ENCODE results near the gene PDZRN4.

PDZRN4 gene

DNA sequence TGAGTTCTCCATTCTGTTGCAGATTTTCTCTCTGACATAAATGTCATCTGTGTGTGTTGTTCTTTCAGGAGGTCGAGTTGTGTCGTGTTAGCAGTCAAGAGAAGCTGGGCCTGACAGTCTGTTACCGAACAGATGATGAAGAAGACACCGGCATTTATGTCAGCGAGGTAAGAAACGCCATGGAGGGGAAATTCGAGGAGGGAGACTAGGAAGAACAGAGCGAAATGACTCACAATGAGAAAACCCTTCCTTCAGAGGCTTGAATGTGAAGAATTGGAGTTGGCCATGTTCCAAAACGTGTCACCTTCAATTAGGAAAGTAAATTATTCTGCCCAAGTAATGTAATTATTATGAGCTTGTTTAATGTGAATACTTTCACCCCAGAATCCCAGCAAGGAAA is 364.5 kb downstream of the PDZRN4 start:
- no peak overlapping the region for H3K9ac ChIP-seq (ENCODE audit: low read length)
- no peak overlapping the region for H3K4me3 ChIP-seq (ENCODE audit: insufficient read depth, low read length, poor library complexity, severe bottlenecking)
- TF ChIP-seq, protein P1, sequence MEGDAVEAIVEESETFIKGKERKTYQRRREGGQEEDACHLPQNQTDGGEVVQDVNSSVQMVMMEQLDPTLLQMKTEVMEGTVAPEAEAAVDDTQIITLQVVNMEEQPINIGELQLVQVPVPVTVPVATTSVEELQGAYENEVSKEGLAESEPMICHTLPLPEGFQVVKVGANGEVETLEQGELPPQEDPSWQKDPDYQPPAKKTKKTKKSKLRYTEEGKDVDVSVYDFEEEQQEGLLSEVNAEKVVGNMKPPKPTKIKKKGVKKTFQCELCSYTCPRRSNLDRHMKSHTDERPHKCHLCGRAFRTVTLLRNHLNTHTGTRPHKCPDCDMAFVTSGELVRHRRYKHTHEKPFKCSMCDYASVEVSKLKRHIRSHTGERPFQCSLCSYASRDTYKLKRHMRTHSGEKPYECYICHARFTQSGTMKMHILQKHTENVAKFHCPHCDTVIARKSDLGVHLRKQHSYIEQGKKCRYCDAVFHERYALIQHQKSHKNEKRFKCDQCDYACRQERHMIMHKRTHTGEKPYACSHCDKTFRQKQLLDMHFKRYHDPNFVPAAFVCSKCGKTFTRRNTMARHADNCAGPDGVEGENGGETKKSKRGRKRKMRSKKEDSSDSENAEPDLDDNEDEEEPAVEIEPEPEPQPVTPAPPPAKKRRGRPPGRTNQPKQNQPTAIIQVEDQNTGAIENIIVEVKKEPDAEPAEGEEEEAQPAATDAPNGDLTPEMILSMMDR (IDR thresholded peaks at IDR 0.05; ENCODE audit: insufficient read depth, low read length, poor library complexity, severe bottlenecking) = no peak
- TF ChIP-seq EZH2phosphoT487 (conservative IDR thresholded peaks at IDR 0.05; ENCODE audit: low read length) = no peak
- no peaks in the 10 kb centered on the region for H3K9me3 ChIP-seq (ENCODE audit: insufficient read depth, low read length)
- H4K20me1 ChIP-seq (ENCODE audit: low read depth, low read length) = no peaks in the 10 kb centered on the region
- no peaks in the 10 kb centered on the region for H3K36me3 ChIP-seq (ENCODE audit: low read length)
- no peaks in the 10 kb centered on the region for H3K27me3 ChIP-seq (ENCODE audit: low read length)
- no peak overlapping the region for H3K4me2 ChIP-seq (ENCODE audit: low read depth, low read length, poor library complexity, severe bottlenecking)
- H2AFZ ChIP-seq (ENCODE audit: low read depth, low read length, severe bottlenecking) = no peak overlapping the region
- no peaks in the 10 kb centered on the region for H3F3A ChIP-seq (ENCODE audit: insufficient read depth)
- H3K27ac ChIP-seq (ENCODE audit: low read depth, low read length) = no peak overlapping the region
- no peaks in the 10 kb centered on the region for H3K9me2 ChIP-seq (replicated peaks; ENCODE audit: insufficient read depth, low read length)
- H3K79me2 ChIP-seq (ENCODE audit: insufficient read depth, low read length) = no peaks in the 10 kb centered on the region

DNA sequence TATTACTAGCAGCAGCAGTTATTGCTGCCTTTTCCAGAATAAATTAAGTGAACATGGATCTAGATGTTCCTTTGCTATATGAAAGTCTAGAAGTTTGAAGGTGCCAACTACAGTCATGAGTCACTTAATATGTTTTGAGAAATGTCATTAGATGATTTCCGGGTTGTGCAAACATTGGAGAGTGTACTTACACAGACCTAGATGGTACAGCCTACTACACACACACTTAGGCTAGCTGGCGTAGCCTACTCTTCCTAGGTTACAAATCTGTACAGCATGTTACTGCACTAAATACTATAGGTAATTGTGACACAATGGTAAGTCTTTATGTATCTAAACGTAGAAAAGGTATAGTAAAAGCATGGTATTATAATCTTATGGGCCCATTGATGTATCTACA is 368.1 kb downstream of the PDZRN4 start:
- TF ChIP-seq EZH2phosphoT487 (conservative IDR thresholded peaks at IDR 0.05; ENCODE audit: low read length) = no peak
- TF ChIP-seq, protein P1 (IDR thresholded peaks at IDR 0.05; ENCODE audit: insufficient read depth, low read length, poor library complexity, severe bottlenecking) = no peak
- no peaks in the 10 kb centered on the region for H3K9me2 ChIP-seq (replicated peaks; ENCODE audit: insufficient read depth, low read length)
- H3K9ac ChIP-seq (ENCODE audit: low read length) = no peak overlapping the region
- H3K27ac ChIP-seq (ENCODE audit: low read depth, low read length) = no peak overlapping the region
- H2AFZ ChIP-seq (ENCODE audit: low read depth, low read length, severe bottlenecking) = no peak overlapping the region
- no peak overlapping the region for H3K4me2 ChIP-seq (ENCODE audit: low read depth, low read length, poor library complexity, severe bottlenecking)
- H3K4me3 ChIP-seq (ENCODE audit: insufficient read depth, low read length, poor library complexity, severe bottlenecking) = no peak overlapping the region
- H3K27me3 ChIP-seq (ENCODE audit: low read length) = no peaks in the 10 kb centered on the region
- H4K20me1 ChIP-seq (ENCODE audit: low read depth, low read length) = no peaks in the 10 kb centered on the region
- no peaks in the 10 kb centered on the region for H3K9me3 ChIP-seq (ENCODE audit: insufficient read depth, low read length)
- H3F3A ChIP-seq (ENCODE audit: insufficient read depth) = no peaks in the 10 kb centered on the region
- H3K36me3 ChIP-seq (ENCODE audit: low read length) = no peaks in the 10 kb centered on the region
- no peaks in the 10 kb centered on the region for H3K79me2 ChIP-seq (ENCODE audit: insufficient read depth, low read length)

- H4K20me1 ChIP-seq (ENCODE audit: low read depth, low read length) = no peaks in the 10 kb centered on the region
- no peak overlapping the region for H3K9ac ChIP-seq (ENCODE audit: low read length)
- H3K4me3 ChIP-seq (ENCODE audit: insufficient read depth, low read length, poor library complexity, severe bottlenecking) = no peak overlapping the region
- TF ChIP-seq, protein P1 (IDR thresholded peaks at IDR 0.05; ENCODE audit: insufficient read depth, low read length, poor library complexity, severe bottlenecking) = no peak
- TF ChIP-seq EZH2phosphoT487 (conservative IDR thresholded peaks at IDR 0.05; ENCODE audit: low read length) = no peak
- H2AFZ ChIP-seq (ENCODE audit: low read depth, low read length, severe bottlenecking) = no peak overlapping the region
- no peak overlapping the region for H3K27ac ChIP-seq (ENCODE audit: low read depth, low read length)
- H3K36me3 ChIP-seq (ENCODE audit: low read length) = no peaks in the 10 kb centered on the region
- H3K9me2 ChIP-seq (replicated peaks; ENCODE audit: insufficient read depth, low read length) = no peaks in the 10 kb centered on the region
- no peaks in the 10 kb centered on the region for H3K79me2 ChIP-seq (ENCODE audit: insufficient read depth, low read length)
- no peaks in the 10 kb centered on the region for H3K9me3 ChIP-seq (ENCODE audit: insufficient read depth, low read length)
- no peaks in the 10 kb centered on the region for H3F3A ChIP-seq (ENCODE audit: insufficient read depth)
- no peak overlapping the region for H3K4me2 ChIP-seq (ENCODE audit: low read depth, low read length, poor library complexity, severe bottlenecking)
- H3K27me3 ChIP-seq (ENCODE audit: low read length) = no peaks in the 10 kb centered on the region
These were observed 369.2 kb downstream of the PDZRN4 start for GRCh38 chr12:41557344-41557743.
